ENCODE results near the gene NLRP11.

DNA sequence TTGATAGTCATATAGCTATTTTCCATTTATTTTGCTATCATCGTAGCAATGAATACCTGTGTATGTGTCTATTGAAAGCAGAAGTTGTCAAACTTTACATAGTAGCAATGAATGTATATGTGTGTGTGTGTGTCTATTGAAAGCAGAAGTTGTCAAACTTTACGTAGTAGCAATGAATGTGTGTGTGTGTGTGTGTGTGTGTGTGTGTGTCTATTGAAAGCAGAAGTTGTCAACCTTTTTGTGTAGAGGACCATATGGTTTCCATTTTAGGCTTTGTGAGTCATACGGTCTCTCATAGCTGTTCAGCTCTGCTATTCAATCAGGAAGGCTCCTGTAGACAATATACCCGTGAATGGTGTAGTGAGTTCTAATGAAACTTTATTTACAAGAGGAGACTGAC, 25.4 kb upstream of the NLRP11 start:
- TF ChIP-seq, protein P1, sequence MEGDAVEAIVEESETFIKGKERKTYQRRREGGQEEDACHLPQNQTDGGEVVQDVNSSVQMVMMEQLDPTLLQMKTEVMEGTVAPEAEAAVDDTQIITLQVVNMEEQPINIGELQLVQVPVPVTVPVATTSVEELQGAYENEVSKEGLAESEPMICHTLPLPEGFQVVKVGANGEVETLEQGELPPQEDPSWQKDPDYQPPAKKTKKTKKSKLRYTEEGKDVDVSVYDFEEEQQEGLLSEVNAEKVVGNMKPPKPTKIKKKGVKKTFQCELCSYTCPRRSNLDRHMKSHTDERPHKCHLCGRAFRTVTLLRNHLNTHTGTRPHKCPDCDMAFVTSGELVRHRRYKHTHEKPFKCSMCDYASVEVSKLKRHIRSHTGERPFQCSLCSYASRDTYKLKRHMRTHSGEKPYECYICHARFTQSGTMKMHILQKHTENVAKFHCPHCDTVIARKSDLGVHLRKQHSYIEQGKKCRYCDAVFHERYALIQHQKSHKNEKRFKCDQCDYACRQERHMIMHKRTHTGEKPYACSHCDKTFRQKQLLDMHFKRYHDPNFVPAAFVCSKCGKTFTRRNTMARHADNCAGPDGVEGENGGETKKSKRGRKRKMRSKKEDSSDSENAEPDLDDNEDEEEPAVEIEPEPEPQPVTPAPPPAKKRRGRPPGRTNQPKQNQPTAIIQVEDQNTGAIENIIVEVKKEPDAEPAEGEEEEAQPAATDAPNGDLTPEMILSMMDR (conservative IDR thresholded peaks at IDR 0.05 in 1 of 2, IDR thresholded peaks at IDR 0.05 in 1 of 2; ENCODE audit: low read depth in 1 of 2, low read length in 2 of 2) = no peak
- TF ChIP-seq EZH2 (IDR thresholded peaks at IDR 0.05; ENCODE audit: low read length, missing control alignments) = no peak

Data from fibroblast of lung (primary cell).